NT2/D1 (cell line): ENCODE results near the gene PDPR.
"Not testable (repeated sequence)": the region's sequence is repeated elsewhere in the genome, so short reads cannot be mapped to it uniquely, and the experiment has no call there.

ENCODE experiments used
- SUZ12 ChIP-seq: IDR thresholded peaks from 2 replicates; pipeline ENCODE4 v1.6.1; 2011; ENCODE audit not compliant: insufficient read length, insufficient read depth; ENCODE audit errors: extremely low read depth
- YY1 ChIP-seq: IDR thresholded peaks from 2 replicates; pipeline ENCODE4 v1.6.1; 2011; ENCODE audit not compliant: insufficient read length, insufficient read depth
- ZNF274 ChIP-seq: IDR thresholded peaks from 2 replicates; pipeline ENCODE4 v1.6.1; 2011; ENCODE audit warnings: mild to moderate bottlenecking, low read depth, low read length

- TF ChIP-seq SUZ12, YY1, ZNF274: not testable (repeated sequence)
Measured at GRCh38 chr16:70204668-70205405, 90.7 kb downstream of the PDPR start.
